HCT116 (cell line): ENCODE results near the gene THOC6. TPM values are rescaled to one million over a fixed set of nuclear protein-coding genes. Genes with fewer than 3 reads are reported as not detected.

Source experiments
- ATAC-seq: fragments of 200-7000 bp; cut with Tn5 transposase; 2 replicates; pipeline ENCODE4 v1.9.1; 2020; ENCODE audit warnings: mild to moderate bottlenecking, moderate library complexity
- BruUV-seq: library from RNA; stranded (reverse); fragments of 400-500 nt; replicated peaks from 2 replicates; lab custom pipeline; 2021; lab: Mats Ljungman, UMichigan
- CTCF ChIA-PET: fragments of 300-600 bp; sonication (Branson Sonifier 250); formaldehyde crosslinking; loops from one replicate; lab custom pipeline; 2021; ENCODE audit warnings: antibody characterized with exemption; lab: Charles Lee
- POLR2A ChIA-PET: fragments of 300-600, 350-600 bp; sonication (Branson Sonifier 250); formaldehyde crosslinking; loops from one replicate; lab custom pipeline; 2021; ENCODE audit warnings: antibody characterized with exemption; lab: Charles Lee
- RAD21 ChIA-PET, 2 experiments: fragments of 300-600 bp; sonication (Branson Sonifier 250); formaldehyde crosslinking; loops; one replicate each; lab custom pipeline; 2023; ENCODE audit warnings: low total read pairs in 2 of 2; ENCODE audit not compliant: uncharacterized antibody in 2 of 2, unreplicated experiment in 2 of 2, low non-redundant PET in 1 of 2; lab: Charles Lee
- DNase-seq: peaks from one replicate; pipeline ENCODE4 v3.0.0-alpha.2; 2010; ENCODE audit warnings: low read depth, low spot score
- H2AFZ ChIP-seq: fragments of 200-600 bp; shearing (Covaris generic), sonication (generic); 2 replicates; pipeline ENCODE4 v1.6.1; 2017; ENCODE audit warnings: low read depth, mixed run types, mixed read lengths, antibody characterized with exemption, low read length; ENCODE audit not compliant: poor library complexity, severe bottlenecking
- H3K27ac ChIP-seq: 2 replicates; pipeline ENCODE4 v1.5.1; 2012; ENCODE audit warnings: low read depth, low read length
- H3K27me3 ChIP-seq: fragments of 200-600 bp; sonication (generic); 2 replicates; pipeline ENCODE4 v1.6.1; 2016; ENCODE audit warnings: mixed run types, low read length, mixed read lengths; ENCODE audit not compliant: insufficient read depth
- H3K36me3 ChIP-seq, 2 experiments: fragments of 200-500 bp in 1 of 2; fragments of 200-600 bp in 1 of 2; sonication (Bioruptor generic) in 1 of 2; sonication (generic) in 1 of 2; 2 replicates each; pipeline versions ENCODE4 v1.5.1 to v1.6.1; 2014 to 2016; ENCODE audit warnings: low read length in 2 of 2, inconsistent platforms in 1 of 2, mixed read lengths in 1 of 2, mixed run types in 1 of 2; ENCODE audit not compliant: insufficient read depth in 2 of 2, control insufficient read depth in 1 of 2
- H3K4me1 ChIP-seq, 2 experiments: fragments of 200-600 bp in 1 of 2; sonication (generic) in 1 of 2; 2 replicates each; pipeline versions ENCODE4 v1.5.1 to v1.6.1; 2012 to 2017; ENCODE audit warnings: low read length in 2 of 2, inconsistent platforms in 1 of 2, mild to moderate bottlenecking in 1 of 2, mixed read lengths in 1 of 2, mixed run types in 1 of 2, moderate library complexity in 1 of 2; ENCODE audit not compliant: insufficient read depth in 2 of 2, control insufficient read depth in 1 of 2
- H3K4me2 ChIP-seq: fragments of 200-600 bp; sonication (generic); 2 replicates; pipeline ENCODE4 v1.6.1; 2017; ENCODE audit warnings: mixed run types, low read length, mixed read lengths
- H3K4me3 ChIP-seq, 2 experiments: fragments of 200-600 bp in 1 of 2; sonication (generic) in 1 of 2; replicated peaks in 1 of 2; 2 replicates each; pipeline ENCODE4 v1.5.1; 2011 to 2016; ENCODE audit warnings: low read length in 2 of 2, control low read depth in 1 of 2, low read depth in 1 of 2, mild to moderate bottlenecking in 1 of 2, mixed read lengths in 1 of 2, mixed run types in 1 of 2
- H3K79me2 ChIP-seq: fragments of 200-600 bp; sonication (generic); 2 replicates; pipeline ENCODE4 v1.6.1; 2017; ENCODE audit warnings: mild to moderate bottlenecking, mixed run types, low read length, moderate library complexity, mixed read lengths; ENCODE audit not compliant: insufficient read depth
- H3K9ac ChIP-seq: fragments of 200-600 bp; sonication (generic); 2 replicates; pipeline ENCODE4 v1.6.1; 2016; ENCODE audit warnings: low read length, mixed read lengths
- H3K9me2 ChIP-seq: fragments of 200-600 bp; sonication (generic), shearing (Covaris generic); 2 replicates; pipeline ENCODE4 v1.6.1; 2017; ENCODE audit warnings: mixed run types, mild to moderate bottlenecking, moderate library complexity; ENCODE audit not compliant: insufficient read depth
- H3K9me3 ChIP-seq, 2 experiments: fragments of 200-500 bp in 1 of 2; fragments of 200-600 bp in 1 of 2; sonication (Bioruptor generic) in 1 of 2; sonication (generic) in 1 of 2; 2 replicates each; pipeline ENCODE4 v1.6.1; 2014 to 2017; ENCODE audit warnings: low read length in 2 of 2, mixed read lengths in 2 of 2, inconsistent platforms in 1 of 2, low read depth in 1 of 2, mild to moderate bottlenecking in 1 of 2, mixed run types in 1 of 2, moderate library complexity in 1 of 2; ENCODE audit not compliant: control insufficient read depth in 1 of 2, insufficient read depth in 1 of 2
- H4K20me1 ChIP-seq: fragments of 200-600 bp; sonication (generic), shearing (Covaris generic); 2 replicates; pipeline ENCODE4 v1.6.1; 2017; ENCODE audit warnings: mixed run types, mild to moderate bottlenecking, moderate library complexity; ENCODE audit not compliant: insufficient read depth
- ELF1 ChIP-seq: IDR thresholded peaks from 2 replicates; pipeline ENCODE4 v1.6.1; 2012; ENCODE audit warnings: low read depth, borderline replicate concordance
- FOSL1 ChIP-seq: IDR thresholded peaks from 2 replicates; pipeline ENCODE4 v1.6.1; 2012; ENCODE audit warnings: low read depth
- JUND ChIP-seq: IDR thresholded peaks from 2 replicates; pipeline ENCODE4 v1.6.1; 2012
- POLR2A ChIP-seq: IDR thresholded peaks from 2 replicates; pipeline ENCODE4 v1.7.0; 2011; ENCODE audit warnings: borderline replicate concordance; ENCODE audit not compliant: insufficient read depth, insufficient read length; ENCODE audit errors: extremely low read depth
- POLR2AphosphoS5 ChIP-seq: IDR thresholded peaks from 2 replicates; pipeline ENCODE4 v1.6.1; 2011; ENCODE audit warnings: mild to moderate bottlenecking, low read depth, low read length, moderate library complexity
- ZFX ChIP-seq: fragments of 450-650 bp; IDR thresholded peaks from 2 replicates; pipeline ENCODE4 v1.6.1; 2017
- ZNF274 ChIP-seq: fragments of 200-500 bp; sonication (Bioruptor generic); IDR thresholded peaks from 2 replicates; pipeline ENCODE4 v1.6.1; 2014; ENCODE audit warnings: mild to moderate bottlenecking, low read depth, low read length, inconsistent platforms
- intact Hi-C: fragments of 100-400 bp; cut with micrococcal nuclease; formaldehyde crosslinking; loops from 2 replicates; pipeline ENCODE4 v1.10.0; 2022
- total RNA-seq: library from RNA; stranded (reverse); gene quantifications from one replicate; pipeline ENCODE4 v1.2.1, GENCODE V29; 2021; ENCODE audit not compliant: unreplicated experiment
- TF ChIP-seq, protein P1 (sequence below): IDR thresholded peaks from 2 replicates; pipeline ENCODE4 v1.6.1; 2012; ENCODE audit warnings: low read depth
- TF ChIP-seq, protein P2 (sequence below): IDR thresholded peaks from 2 replicates; pipeline ENCODE4 v1.6.1; 2012
- TF ChIP-seq, protein P3 (sequence below), 3 experiments: fragments of 200-600 bp in 1 of 3; sonication (generic) in 1 of 3; IDR thresholded peaks in 2 of 3; conservative IDR thresholded peaks in 1 of 3; 2 replicates each; pipeline ENCODE4 v1.5.1; 2012 to 2017; ENCODE audit warnings: low read depth in 2 of 3, low read length in 2 of 3, antibody characterized with exemption in 1 of 3, borderline replicate concordance in 1 of 3, control low read depth in 1 of 3, mild to moderate bottlenecking in 1 of 3, mixed read lengths in 1 of 3, mixed run types in 1 of 3, moderate library complexity in 1 of 3; ENCODE audit not compliant: insufficient read depth in 1 of 3

Gene THOC6
- total RNA-seq, 1 experiment from 2014 or later, result 62.9 TPM

DNA sequence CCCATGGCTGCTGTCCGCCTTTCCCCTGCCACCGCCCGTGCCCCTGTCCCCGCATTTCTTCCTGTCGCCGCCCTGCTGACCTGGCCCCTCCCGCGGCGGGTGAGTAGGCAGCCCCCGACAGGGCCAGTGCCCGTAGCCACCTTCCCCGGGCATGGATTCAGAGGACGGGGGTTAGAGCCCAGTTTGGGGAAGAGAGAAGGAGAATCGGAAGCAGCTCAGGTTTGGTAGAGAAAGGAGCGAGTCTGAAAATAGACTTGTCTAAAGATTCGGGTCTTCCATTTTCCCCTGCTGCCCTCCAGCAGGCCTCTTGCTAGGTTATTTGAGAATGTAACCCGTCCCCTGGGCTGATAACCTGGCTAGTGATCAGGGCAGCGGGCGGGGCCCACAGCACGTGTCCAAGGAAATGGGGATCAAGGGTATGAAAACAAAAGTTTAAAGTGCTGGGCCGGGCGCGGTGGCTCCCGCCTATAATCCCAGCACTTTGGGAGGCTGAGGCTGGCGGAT, 19.0 kb upstream of the THOC6 start (continued):
- TF ChIP-seq, protein P1, sequence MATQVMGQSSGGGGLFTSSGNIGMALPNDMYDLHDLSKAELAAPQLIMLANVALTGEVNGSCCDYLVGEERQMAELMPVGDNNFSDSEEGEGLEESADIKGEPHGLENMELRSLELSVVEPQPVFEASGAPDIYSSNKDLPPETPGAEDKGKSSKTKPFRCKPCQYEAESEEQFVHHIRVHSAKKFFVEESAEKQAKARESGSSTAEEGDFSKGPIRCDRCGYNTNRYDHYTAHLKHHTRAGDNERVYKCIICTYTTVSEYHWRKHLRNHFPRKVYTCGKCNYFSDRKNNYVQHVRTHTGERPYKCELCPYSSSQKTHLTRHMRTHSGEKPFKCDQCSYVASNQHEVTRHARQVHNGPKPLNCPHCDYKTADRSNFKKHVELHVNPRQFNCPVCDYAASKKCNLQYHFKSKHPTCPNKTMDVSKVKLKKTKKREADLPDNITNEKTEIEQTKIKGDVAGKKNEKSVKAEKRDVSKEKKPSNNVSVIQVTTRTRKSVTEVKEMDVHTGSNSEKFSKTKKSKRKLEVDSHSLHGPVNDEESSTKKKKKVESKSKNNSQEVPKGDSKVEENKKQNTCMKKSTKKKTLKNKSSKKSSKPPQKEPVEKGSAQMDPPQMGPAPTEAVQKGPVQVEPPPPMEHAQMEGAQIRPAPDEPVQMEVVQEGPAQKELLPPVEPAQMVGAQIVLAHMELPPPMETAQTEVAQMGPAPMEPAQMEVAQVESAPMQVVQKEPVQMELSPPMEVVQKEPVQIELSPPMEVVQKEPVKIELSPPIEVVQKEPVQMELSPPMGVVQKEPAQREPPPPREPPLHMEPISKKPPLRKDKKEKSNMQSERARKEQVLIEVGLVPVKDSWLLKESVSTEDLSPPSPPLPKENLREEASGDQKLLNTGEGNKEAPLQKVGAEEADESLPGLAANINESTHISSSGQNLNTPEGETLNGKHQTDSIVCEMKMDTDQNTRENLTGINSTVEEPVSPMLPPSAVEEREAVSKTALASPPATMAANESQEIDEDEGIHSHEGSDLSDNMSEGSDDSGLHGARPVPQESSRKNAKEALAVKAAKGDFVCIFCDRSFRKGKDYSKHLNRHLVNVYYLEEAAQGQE, result no peak
- TF ChIP-seq POLR2A, result no peak
- no peak for TF ChIP-seq JUND
- TF ChIP-seq ZFX, result no peak
- TF ChIP-seq FOSL1, result no peak
- TF ChIP-seq, protein P2, sequence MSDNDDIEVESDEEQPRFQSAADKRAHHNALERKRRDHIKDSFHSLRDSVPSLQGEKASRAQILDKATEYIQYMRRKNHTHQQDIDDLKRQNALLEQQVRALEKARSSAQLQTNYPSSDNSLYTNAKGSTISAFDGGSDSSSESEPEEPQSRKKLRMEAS, result no peak
- TF ChIP-seq, all 23 proteins: peak for 0

DNA sequence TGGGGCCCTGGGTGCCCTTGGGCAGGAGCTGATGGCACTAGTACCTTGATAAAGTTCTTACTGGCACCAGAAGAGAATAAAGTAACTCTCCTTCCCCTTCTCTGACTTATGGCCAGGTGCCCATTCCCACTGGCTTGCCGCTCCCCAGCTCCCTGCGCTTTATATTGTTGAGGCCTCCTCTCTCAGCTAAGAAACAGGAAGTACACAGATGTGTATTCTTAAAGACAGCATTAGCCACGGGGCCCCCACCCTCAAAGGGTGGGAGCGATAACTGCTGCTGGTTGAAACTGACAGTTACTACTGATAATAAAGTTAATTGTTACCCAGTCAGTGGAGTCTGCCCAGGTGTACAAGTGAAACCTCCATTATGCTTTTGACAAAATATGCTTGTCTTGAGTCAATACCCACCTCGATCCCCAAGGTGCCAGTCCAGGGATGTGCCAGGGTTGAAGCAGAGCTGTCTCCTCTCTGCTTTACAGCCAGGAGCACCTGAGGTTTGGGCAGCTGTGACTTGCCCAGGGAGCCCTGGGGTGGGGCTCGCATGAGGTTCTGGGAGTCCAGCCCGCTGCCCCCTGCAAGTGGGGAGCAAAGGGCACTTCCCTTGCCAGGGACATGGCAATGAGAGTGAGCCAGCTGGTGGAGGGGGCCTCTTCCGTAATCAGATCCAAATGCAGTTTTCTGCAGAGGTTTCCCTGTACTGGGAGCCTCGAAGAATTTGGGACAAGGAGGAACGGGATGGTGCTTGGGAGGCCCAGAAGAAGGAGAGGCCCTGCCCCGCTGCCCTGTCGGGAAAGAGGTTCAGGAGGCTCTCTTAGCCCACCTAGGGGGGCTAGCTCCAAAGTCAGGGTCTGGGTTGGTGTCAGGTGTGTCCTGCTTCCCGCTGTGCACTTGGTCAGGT, 16.5 kb upstream of the THOC6 start:
- CTCF ChIA-PET, result interaction anchor here (0.7 to 1.1 kb wide), 3 partner anchors 14 to 26 kb away, joined by 3 to 4 read pairs (median 4); no protein-coding TSS in a partner anchor
- Histone ChIP-seq H3K4me1 (peaks cover 52 to 81% of the 10 kb centered on the region in 2 experiments), H3K79me2 (no peaks in the 10 kb centered on the region), H3K27me3 (no peaks in the 10 kb centered on the region), H3K4me2 (peak overlapping the region; percentile 84; the same call in 1 of the 2 replicates), H4K20me1 (no peaks in the 10 kb centered on the region), H3K4me3 (no peak overlapping the region), H3K9me3 (no peaks in the 10 kb centered on the region), H2AFZ (no peak overlapping the region), H3K36me3 (no peaks in the 10 kb centered on the region), H3K9ac (peak overlapping the region; percentile 6; the same call in 1 of the 2 replicates), H3K27ac (no peak overlapping the region; the same call in 1 of the 2 replicates), H3K9me2 (no peaks in the 10 kb centered on the region)
- BruUV-seq, result no TSS peak
- POLR2A ChIA-PET, result interaction anchor here (11.4 kb wide), 1 partner anchor 14 kb away, joined by 188 read pairs; the partner anchor contains the start of genes CLDN6, HCFC1R1, THOC6 and TNFRSF12A
- RAD21 ChIA-PET, result no interaction called here
- TF ChIP-seq POLR2AphosphoS5, result no peak
- TF ChIP-seq ELF1, result no peak
- TF ChIP-seq, protein P3, sequence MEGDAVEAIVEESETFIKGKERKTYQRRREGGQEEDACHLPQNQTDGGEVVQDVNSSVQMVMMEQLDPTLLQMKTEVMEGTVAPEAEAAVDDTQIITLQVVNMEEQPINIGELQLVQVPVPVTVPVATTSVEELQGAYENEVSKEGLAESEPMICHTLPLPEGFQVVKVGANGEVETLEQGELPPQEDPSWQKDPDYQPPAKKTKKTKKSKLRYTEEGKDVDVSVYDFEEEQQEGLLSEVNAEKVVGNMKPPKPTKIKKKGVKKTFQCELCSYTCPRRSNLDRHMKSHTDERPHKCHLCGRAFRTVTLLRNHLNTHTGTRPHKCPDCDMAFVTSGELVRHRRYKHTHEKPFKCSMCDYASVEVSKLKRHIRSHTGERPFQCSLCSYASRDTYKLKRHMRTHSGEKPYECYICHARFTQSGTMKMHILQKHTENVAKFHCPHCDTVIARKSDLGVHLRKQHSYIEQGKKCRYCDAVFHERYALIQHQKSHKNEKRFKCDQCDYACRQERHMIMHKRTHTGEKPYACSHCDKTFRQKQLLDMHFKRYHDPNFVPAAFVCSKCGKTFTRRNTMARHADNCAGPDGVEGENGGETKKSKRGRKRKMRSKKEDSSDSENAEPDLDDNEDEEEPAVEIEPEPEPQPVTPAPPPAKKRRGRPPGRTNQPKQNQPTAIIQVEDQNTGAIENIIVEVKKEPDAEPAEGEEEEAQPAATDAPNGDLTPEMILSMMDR (IDR thresholded peaks at IDR 0.05 in 2 of 3, conservative IDR thresholded peaks at IDR 0.05 in 1 of 3; ENCODE audit: borderline replicate concordance in 1 of 3, insufficient read depth in 1 of 3, low read depth in 2 of 3, low read length in 2 of 3), result no peak
- no peak for TF ChIP-seq ZNF274
- ATAC-seq, result no peak
- no peak for DNase-seq
- intact Hi-C loops, result no loop called here
